Upper lobe of left lung (tissue), 4 donors: ENCODE data around the gene DNASE2.

Experiments used
- POLR2A ChIP-seq, 4 donors: fragments of 450-650 bp; IDR thresholded peaks; one replicate each; pipeline ENCODE4 v1.5.1; 2016 to 2017; ENCODE audit warnings: antibody characterized with exemption in 4 of 4, mild to moderate bottlenecking in 2 of 4
- POLR2AphosphoS5 ChIP-seq, 2 donors: sonication (generic); formaldehyde crosslinking; IDR thresholded peaks; one replicate each; pipeline ENCODE4 v1.5.1; 2017; ENCODE audit warnings: antibody characterized with exemption in 2 of 2
- TF ChIP-seq, protein P1 (sequence below), 6 experiments: fragments of 450-650 bp in 4 of 6; fragments of 200-600 bp in 2 of 6; sonication (generic) in 2 of 6; IDR thresholded peaks; one replicate each; pipeline ENCODE4 v1.5.1; 2016 to 2019; ENCODE audit warnings: antibody characterized with exemption in 6 of 6

- TF ChIP-seq POLR2AphosphoS5 (IDR thresholded peaks at IDR 0.05) (no peak), POLR2A (IDR thresholded peaks at IDR 0.05) (no peak)
- TF ChIP-seq, protein P1, sequence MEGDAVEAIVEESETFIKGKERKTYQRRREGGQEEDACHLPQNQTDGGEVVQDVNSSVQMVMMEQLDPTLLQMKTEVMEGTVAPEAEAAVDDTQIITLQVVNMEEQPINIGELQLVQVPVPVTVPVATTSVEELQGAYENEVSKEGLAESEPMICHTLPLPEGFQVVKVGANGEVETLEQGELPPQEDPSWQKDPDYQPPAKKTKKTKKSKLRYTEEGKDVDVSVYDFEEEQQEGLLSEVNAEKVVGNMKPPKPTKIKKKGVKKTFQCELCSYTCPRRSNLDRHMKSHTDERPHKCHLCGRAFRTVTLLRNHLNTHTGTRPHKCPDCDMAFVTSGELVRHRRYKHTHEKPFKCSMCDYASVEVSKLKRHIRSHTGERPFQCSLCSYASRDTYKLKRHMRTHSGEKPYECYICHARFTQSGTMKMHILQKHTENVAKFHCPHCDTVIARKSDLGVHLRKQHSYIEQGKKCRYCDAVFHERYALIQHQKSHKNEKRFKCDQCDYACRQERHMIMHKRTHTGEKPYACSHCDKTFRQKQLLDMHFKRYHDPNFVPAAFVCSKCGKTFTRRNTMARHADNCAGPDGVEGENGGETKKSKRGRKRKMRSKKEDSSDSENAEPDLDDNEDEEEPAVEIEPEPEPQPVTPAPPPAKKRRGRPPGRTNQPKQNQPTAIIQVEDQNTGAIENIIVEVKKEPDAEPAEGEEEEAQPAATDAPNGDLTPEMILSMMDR (IDR thresholded peaks at IDR 0.05) = no peak
Measured at GRCh38 chr19:12918253-12918652, 37.0 kb upstream of the DNASE2 start.
